HepG2 (cell line): ENCODE results near the gene EPB41L1. TPM values are rescaled to one million over a fixed set of nuclear protein-coding genes. Genes with fewer than 3 reads are reported as not detected.
A peak's percentile ranks its signal among the peaks of the same experiment; 100 is the strongest.

Experiments used
- FOXP1 ChIP-seq, 2 experiments: fragments of 450-650 bp in 1 of 2; IDR thresholded peaks; 2 replicates each; pipeline ENCODE4 v1.6.1; 2017 to 2018; ENCODE audit warnings: antibody characterized with exemption in 1 of 2
- IRF1 ChIP-seq: sonication (generic); formaldehyde crosslinking; IDR thresholded peaks from 2 replicates; pipeline ENCODE4 v1.4.0; 2020; ENCODE audit warnings: low read depth, mild to moderate bottlenecking, missing genetic modification reagents
- TAF15 ChIP-seq: fragments of 200-400 bp; formaldehyde crosslinking; IDR thresholded peaks from one replicate; pipeline ENCODE4 v1.6.1; 2018; ENCODE audit warnings: mild to moderate bottlenecking, low read depth, low read length; ENCODE audit not compliant: poor library complexity, severe bottlenecking
- ZNF101 ChIP-seq: sonication (generic); formaldehyde crosslinking; IDR thresholded peaks from 2 replicates; pipeline ENCODE4 v1.4.0; 2020; ENCODE audit warnings: mild to moderate bottlenecking, low read depth, missing genetic modification reagents, borderline replicate concordance
- ZNF138 ChIP-seq: sonication (generic); formaldehyde crosslinking; IDR thresholded peaks from 2 replicates; pipeline ENCODE4 v1.5.0; 2020; ENCODE audit warnings: mild to moderate bottlenecking, low read depth, missing genetic modification reagents
- ZNF607 ChIP-seq: sonication (generic); formaldehyde crosslinking; IDR thresholded peaks from 2 replicates; pipeline ENCODE4 v1.5.1; 2020; ENCODE audit warnings: missing genetic modification reagents, mild to moderate bottlenecking, borderline replicate concordance
- ZNF609 ChIP-seq: sonication (generic); formaldehyde crosslinking; IDR thresholded peaks from 2 replicates; pipeline ENCODE4 v1.4.0; 2020; ENCODE audit warnings: mild to moderate bottlenecking, missing genetic modification reagents, borderline replicate concordance
- ZNF710 ChIP-seq: sonication (generic); formaldehyde crosslinking; IDR thresholded peaks from 2 replicates; pipeline ENCODE4 v1.5.0; 2020; ENCODE audit warnings: mild to moderate bottlenecking, missing genetic modification reagents, borderline replicate concordance
- ZNF773 ChIP-seq: sonication (generic); formaldehyde crosslinking; IDR thresholded peaks from 2 replicates; pipeline ENCODE4 v1.4.0; 2020; ENCODE audit warnings: missing genetic modification reagents, borderline replicate concordance
- ZNF878 ChIP-seq: sonication (generic); formaldehyde crosslinking; IDR thresholded peaks from 2 replicates; pipeline ENCODE4 v1.8.1; 2023; ENCODE audit warnings: mild to moderate bottlenecking, missing genetic modification reagents, moderate library complexity
- ZSCAN12 ChIP-seq: sonication (generic); formaldehyde crosslinking; IDR thresholded peaks from 2 replicates; pipeline ENCODE4 v1.9.0; 2021; ENCODE audit warnings: mild to moderate bottlenecking, missing genetic modification reagents
- polyA plus RNA-seq, 8 experiments: library from polyadenylated mRNA; depleted of rRNA in 3 of 8; stranded (reverse) in 7 of 8; unstranded in 1 of 8; fragments of >200 nt; fragmentation: Illumina TruSeq in 4 of 8; extraction: Trizol in 4 of 8; gene quantifications; 2 replicates each; pipeline versions ENCODE4 v1.2.1 to v1.2.3, GENCODE V29; 2011 to 2016; ENCODE audit warnings: low read depth in 4 of 8, missing spikeins in 1 of 8, mixed read lengths in 1 of 8; ENCODE audit not compliant: insufficient read depth in 1 of 8
- total RNA-seq, 5 experiments: library from RNA; depleted of rRNA; stranded (reverse); fragments of >200 nt; fragmentation: Illumina TruSeq; extraction: Trizol; gene quantifications; 2 replicates each; pipeline ENCODE4 v1.2.3, GENCODE V29; 2016; ENCODE audit warnings: low read depth in 1 of 5
- TF ChIP-seq, protein P1 (sequence below): sonication (generic); formaldehyde crosslinking; IDR thresholded peaks from 2 replicates; pipeline ENCODE4 v1.8.1; 2022; ENCODE audit warnings: low read depth, mild to moderate bottlenecking, missing genetic modification reagents
- TF ChIP-seq, protein P2 (sequence below): sonication (generic); formaldehyde crosslinking; IDR thresholded peaks from 2 replicates; pipeline ENCODE4 v1.5.0; 2020; ENCODE audit warnings: mild to moderate bottlenecking, missing genetic modification reagents, borderline replicate concordance

Gene EPB41L1
- total and polyA plus RNA-seq, 2 of the 13 experiments (the other 11 are each of a cell fraction or from before 2014, with no cell fraction given): 16.7 to 39.0 TPM

GRCh38 chr20:36182604-36183154 lies 28.1 kb downstream of the EPB41L1 start (continued):
- no peak for TF ChIP-seq ZNF609 (CRISPR knock-in tag)
- no peak for TF ChIP-seq ZNF773
- TF ChIP-seq TAF15: no peak
- TF ChIP-seq ZNF138: no peak; the same call in 1 of the 2 replicates
- peak; percentile 70 for TF ChIP-seq ZNF607 (CRISPR knock-in tag)
- TF ChIP-seq, protein P1, sequence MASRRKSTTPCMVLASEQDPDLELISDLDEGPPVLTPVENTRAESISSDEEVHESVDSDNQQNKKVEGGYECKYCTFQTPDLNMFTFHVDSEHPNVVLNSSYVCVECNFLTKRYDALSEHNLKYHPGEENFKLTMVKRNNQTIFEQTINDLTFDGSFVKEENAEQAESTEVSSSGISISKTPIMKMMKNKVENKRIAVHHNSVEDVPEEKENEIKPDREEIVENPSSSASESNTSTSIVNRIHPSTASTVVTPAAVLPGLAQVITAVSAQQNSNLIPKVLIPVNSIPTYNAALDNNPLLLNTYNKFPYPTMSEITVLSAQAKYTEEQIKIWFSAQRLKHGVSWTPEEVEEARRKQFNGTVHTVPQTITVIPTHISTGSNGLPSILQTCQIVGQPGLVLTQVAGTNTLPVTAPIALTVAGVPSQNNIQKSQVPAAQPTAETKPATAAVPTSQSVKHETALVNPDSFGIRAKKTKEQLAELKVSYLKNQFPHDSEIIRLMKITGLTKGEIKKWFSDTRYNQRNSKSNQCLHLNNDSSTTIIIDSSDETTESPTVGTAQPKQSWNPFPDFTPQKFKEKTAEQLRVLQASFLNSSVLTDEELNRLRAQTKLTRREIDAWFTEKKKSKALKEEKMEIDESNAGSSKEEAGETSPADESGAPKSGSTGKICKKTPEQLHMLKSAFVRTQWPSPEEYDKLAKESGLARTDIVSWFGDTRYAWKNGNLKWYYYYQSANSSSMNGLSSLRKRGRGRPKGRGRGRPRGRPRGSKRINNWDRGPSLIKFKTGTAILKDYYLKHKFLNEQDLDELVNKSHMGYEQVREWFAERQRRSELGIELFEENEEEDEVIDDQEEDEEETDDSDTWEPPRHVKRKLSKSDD (CRISPR knock-in tag): no peak
- TF ChIP-seq IRF1: no peak
- peak; percentile 86; the same call in 1 of the 2 replicates for TF ChIP-seq ZNF710 (CRISPR knock-in tag)
- TF ChIP-seq ZNF878 (CRISPR knock-in tag): peak; percentile 92
- no peak for TF ChIP-seq FOXP1 (IDR thresholded peaks at IDR 0.05)
- no peak for TF ChIP-seq FOXP1 (CRISPR knock-in tag; IDR thresholded peaks at IDR 0.05)
- no peak for TF ChIP-seq ZNF101 (CRISPR knock-in tag)
- TF ChIP-seq ZSCAN12: no peak
- TF ChIP-seq, protein P2, sequence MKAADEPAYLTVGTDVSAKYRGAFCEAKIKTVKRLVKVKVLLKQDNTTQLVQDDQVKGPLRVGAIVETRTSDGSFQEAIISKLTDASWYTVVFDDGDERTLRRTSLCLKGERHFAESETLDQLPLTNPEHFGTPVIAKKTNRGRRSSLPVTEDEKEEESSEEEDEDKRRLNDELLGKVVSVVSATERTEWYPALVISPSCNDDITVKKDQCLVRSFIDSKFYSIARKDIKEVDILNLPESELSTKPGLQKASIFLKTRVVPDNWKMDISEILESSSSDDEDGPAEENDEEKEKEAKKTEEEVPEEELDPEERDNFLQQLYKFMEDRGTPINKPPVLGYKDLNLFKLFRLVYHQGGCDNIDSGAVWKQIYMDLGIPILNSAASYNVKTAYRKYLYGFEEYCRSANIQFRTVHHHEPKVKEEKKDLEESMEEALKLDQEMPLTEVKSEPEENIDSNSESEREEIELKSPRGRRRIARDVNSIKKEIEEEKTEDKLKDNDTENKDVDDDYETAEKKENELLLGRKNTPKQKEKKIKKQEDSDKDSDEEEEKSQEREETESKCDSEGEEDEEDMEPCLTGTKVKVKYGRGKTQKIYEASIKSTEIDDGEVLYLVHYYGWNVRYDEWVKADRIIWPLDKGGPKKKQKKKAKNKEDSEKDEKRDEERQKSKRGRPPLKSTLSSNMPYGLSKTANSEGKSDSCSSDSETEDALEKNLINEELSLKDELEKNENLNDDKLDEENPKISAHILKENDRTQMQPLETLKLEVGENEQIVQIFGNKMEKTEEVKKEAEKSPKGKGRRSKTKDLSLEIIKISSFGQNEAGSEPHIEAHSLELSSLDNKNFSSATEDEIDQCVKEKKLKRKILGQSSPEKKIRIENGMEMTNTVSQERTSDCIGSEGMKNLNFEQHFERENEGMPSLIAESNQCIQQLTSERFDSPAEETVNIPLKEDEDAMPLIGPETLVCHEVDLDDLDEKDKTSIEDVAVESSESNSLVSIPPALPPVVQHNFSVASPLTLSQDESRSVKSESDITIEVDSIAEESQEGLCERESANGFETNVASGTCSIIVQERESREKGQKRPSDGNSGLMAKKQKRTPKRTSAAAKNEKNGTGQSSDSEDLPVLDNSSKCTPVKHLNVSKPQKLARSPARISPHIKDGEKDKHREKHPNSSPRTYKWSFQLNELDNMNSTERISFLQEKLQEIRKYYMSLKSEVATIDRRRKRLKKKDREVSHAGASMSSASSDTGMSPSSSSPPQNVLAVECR (CRISPR knock-in tag): peak; percentile 62; the same call in 1 of the 2 replicates
